IMR-90 (cell line): ENCODE measurements around the gene SCAF4.

Experiments used
- FOS ChIP-seq: fragments of 150-350 bp; IDR thresholded peaks from 2 replicates; pipeline ENCODE4 v1.6.1; 2016; ENCODE audit warnings: low read depth, low read length
- MAFK ChIP-seq: IDR thresholded peaks from 2 replicates; pipeline ENCODE4 v1.6.1; 2012; ENCODE audit warnings: low read depth, low read length, improper control_type of control experiment
- MAZ ChIP-seq: IDR thresholded peaks from 2 replicates; pipeline ENCODE4 v1.6.1; 2012; ENCODE audit warnings: low read depth, mild to moderate bottlenecking, low read length, improper control_type of control experiment, moderate library complexity, borderline replicate concordance
- POLR2A ChIP-seq: IDR thresholded peaks from 2 replicates; pipeline ENCODE4 v1.6.1; 2012; ENCODE audit warnings: mild to moderate bottlenecking, low read depth, low read length
- RFX5 ChIP-seq: IDR thresholded peaks from 2 replicates; pipeline ENCODE4 v1.8.0; 2012; ENCODE audit warnings: low read depth, mild to moderate bottlenecking, low read length, moderate library complexity
- TF ChIP-seq, protein P1 (sequence below): conservative IDR thresholded peaks from 2 replicates; pipeline ENCODE4 v1.5.1; 2012; ENCODE audit warnings: mild to moderate bottlenecking, low read depth, low read length, improper control_type of control experiment
- TF ChIP-seq, protein P2 (sequence below): fragments of 150-350 bp; IDR thresholded peaks from 2 replicates; pipeline ENCODE4 v1.6.1; 2017; ENCODE audit warnings: mild to moderate bottlenecking, antibody characterized with exemption, low read length, low read depth

DNA sequence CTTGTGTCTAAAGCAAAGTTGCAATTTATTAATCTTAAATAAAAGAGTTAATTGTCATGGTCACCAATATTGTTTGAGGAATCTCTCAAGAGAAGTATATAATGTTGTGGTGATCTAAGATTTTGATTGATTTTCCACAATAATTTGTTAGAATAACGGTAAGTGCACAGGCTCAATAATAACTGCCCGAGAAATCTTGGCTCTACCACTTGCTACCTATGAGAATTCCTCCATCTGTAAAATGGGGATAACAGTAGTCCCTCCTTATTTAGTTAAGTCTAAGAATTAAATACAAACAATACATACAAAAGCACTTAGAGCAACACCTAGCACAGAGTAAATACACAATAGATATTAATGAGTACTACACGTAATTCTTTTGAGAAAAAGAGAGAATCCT lies 18.8 kb downstream of the SCAF4 start:
- TF ChIP-seq, protein P1, sequence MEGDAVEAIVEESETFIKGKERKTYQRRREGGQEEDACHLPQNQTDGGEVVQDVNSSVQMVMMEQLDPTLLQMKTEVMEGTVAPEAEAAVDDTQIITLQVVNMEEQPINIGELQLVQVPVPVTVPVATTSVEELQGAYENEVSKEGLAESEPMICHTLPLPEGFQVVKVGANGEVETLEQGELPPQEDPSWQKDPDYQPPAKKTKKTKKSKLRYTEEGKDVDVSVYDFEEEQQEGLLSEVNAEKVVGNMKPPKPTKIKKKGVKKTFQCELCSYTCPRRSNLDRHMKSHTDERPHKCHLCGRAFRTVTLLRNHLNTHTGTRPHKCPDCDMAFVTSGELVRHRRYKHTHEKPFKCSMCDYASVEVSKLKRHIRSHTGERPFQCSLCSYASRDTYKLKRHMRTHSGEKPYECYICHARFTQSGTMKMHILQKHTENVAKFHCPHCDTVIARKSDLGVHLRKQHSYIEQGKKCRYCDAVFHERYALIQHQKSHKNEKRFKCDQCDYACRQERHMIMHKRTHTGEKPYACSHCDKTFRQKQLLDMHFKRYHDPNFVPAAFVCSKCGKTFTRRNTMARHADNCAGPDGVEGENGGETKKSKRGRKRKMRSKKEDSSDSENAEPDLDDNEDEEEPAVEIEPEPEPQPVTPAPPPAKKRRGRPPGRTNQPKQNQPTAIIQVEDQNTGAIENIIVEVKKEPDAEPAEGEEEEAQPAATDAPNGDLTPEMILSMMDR: no peak
- TF ChIP-seq, protein P2, sequence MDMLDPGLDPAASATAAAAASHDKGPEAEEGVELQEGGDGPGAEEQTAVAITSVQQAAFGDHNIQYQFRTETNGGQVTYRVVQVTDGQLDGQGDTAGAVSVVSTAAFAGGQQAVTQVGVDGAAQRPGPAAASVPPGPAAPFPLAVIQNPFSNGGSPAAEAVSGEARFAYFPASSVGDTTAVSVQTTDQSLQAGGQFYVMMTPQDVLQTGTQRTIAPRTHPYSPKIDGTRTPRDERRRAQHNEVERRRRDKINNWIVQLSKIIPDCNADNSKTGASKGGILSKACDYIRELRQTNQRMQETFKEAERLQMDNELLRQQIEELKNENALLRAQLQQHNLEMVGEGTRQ: no peak
- TF ChIP-seq POLR2A (no peak), FOS (no peak), MAFK (no peak), MAZ (no peak), RFX5 (no peak)
